Pancreas (tissue), 10 donors: ENCODE data around the gene DUOXA2. TPM values are rescaled to one million over a fixed set of nuclear protein-coding genes. Genes with fewer than 3 reads are reported as not detected.
A peak's percentile ranks its signal among the peaks of the same experiment; 100 is the strongest.

ENCODE experiments used
- ATAC-seq, 4 donors: fragments of 200-7000 bp; cut with Tn5 transposase; one replicate each; pipeline versions ENCODE4 v1.8.0 to v1.9.1; 2020; ENCODE audit warnings: mild to moderate bottlenecking in 4 of 4, moderate library complexity in 4 of 4
- DNase-seq, 6 donors: peaks; one replicate each; pipeline ENCODE4 v3.0.0-alpha.2; 2020
- FAIRE-seq: peaks from 2 replicates; lab custom pipeline; 2012; peaks lifted over from hg19 to GRCh38; lab: Jason Lieb, UNC
- H3K27ac ChIP-seq, 4 donors: fragments of 200-600 bp; sonication (generic); 1 replicate in 3 of 4; 2 replicates in 1 of 4; pipeline versions ENCODE4 v1.5.0 to v1.8.0; 2020
- H3K27me3 ChIP-seq, 4 donors: fragments of 200-600 bp; one replicate each; pipeline ENCODE4 v1.8.0; 2021
- H3K36me3 ChIP-seq, 3 donors: fragments of 200-600 bp; sonication (generic) in 1 of 3; one replicate each; pipeline versions ENCODE4 v1.5.0 to v1.8.0; 2020 to 2021
- H3K4me1 ChIP-seq, 3 donors: fragments of 200-600 bp; one replicate each; pipeline ENCODE4 v1.8.0; 2021
- H3K4me3 ChIP-seq, 4 donors: fragments of 200-600 bp; sonication (generic) in 2 of 4; one replicate each; pipeline versions ENCODE4 v1.5.0 to v1.8.0; 2020 to 2021
- H3K9me3 ChIP-seq, 4 donors: fragments of 200-600 bp; one replicate each; pipeline ENCODE4 v1.8.0; 2021
- CTCF ChIP-seq, 4 donors: fragments of 200-600 bp; sonication (generic) in 3 of 4; IDR thresholded peaks; one replicate each; pipeline versions ENCODE4 v1.5.0 to v1.8.0; 2021; ENCODE audit warnings: antibody characterized with exemption in 4 of 4
- WGBS, 2 donors: extraction: QIAGEN DNeasy Blood & Tissue Kit; methylation state at CpG; one replicate each; pipeline ENCODE4 v1.1.7; 2013; 5-methylcytosine and 5-hydroxymethylcytosine counted together
- intact Hi-C, 3 donors: fragments of 100-400 bp; cut with DNase I; formaldehyde crosslinking; loops; one replicate each; pipeline versions ENCODE4 v1.11.1 to v1.14.2; 2022
- polyA plus RNA-seq, 2 donors: library from polyadenylated mRNA; stranded (reverse); fragments of 200-250 nt; gene quantifications; one replicate each; pipeline ENCODE4 v1.2.3, GENCODE V29; 2013
- total RNA-seq, 6 donors: library from RNA; stranded (reverse); fragmentation: NEBNext Ultra II Directional in 4 of 6; extraction: Animal tissue kit (Norgen Biotek cat#: 25700) in 4 of 6; gene quantifications; one replicate each; pipeline versions ENCODE4 v1.2.1 to v1.2.4, GENCODE V29; 2021 to 2023
- donor health status: healthy with polysubstance abuse.
- donor health status: DM: no; HTN: no; CAD: no; lungs with moderate emphysema.
- donor health status: DM: no; HTN: no; CAD: no.
- donor health status: control.
- donor health status: control.
- donor health status: Bipolar disorder and iron deficiency.
- donor health status: DM: yes; HTN: yes; CAD: no.
- donor health status: DM: no; HTN: no; CAD: no.
- donor health status: DM: no; HTN: no; CAD: no.
- donor health status: DM: yes; HTN: yes; CAD: no.

DUOXA2 gene
- total and polyA plus RNA-seq, 8 donors: 0.16 to 17.0 (median 0.43) TPM; not detected in 3

- FAIRE-seq (no peak), ATAC-seq (no peak), DNase-seq (no peak)
- Histone ChIP-seq H3K27ac (no peak overlapping the region), H3K36me3 (no peaks in the 10 kb centered on the region), H3K4me3 (no peak overlapping the region), H3K4me1 (peaks cover 0 to 4% (median 4%) of the 10 kb centered on the region in 3 donors), H3K9me3 (no peaks in the 10 kb centered on the region), H3K27me3 (no peaks in the 10 kb centered on the region)
- WGBS, 2 donors: 85 to 89% methylated on average over 5 of the region's 5 CpGs
- TF ChIP-seq CTCF (IDR thresholded peaks at IDR 0.05): no peak
- intact Hi-C loops: no loop called here
Measured at GRCh38 chr15:45165536-45165935, 51.4 kb downstream of the DUOXA2 start.

- FAIRE-seq (no peak), DNase-seq (peak; percentile 83 to 95 (median 88))
- peaks cover 0 to 4% (median 4%) of the 10 kb centered on the region in 3 donors for H3K4me1 ChIP-seq
Measured at GRCh38 chr15:45166834-45167630, 52.9 kb downstream of the DUOXA2 start.

GRCh38 chr15:45167631-45168205 lies 53.6 kb downstream of the DUOXA2 start:
- H3K36me3 ChIP-seq: no peaks in the 10 kb centered on the region
- H3K27ac ChIP-seq: peak overlapping the region; percentile 81 to 96 (median 94)
- FAIRE-seq (no peak), DNase-seq (no peak), ATAC-seq (peak in 1 of 4 donors; percentile 5)
- peaks cover 0 to 4% (median 2%) of the 10 kb centered on the region in 3 donors for H3K4me1 ChIP-seq
- H3K4me3 ChIP-seq: peak overlapping the region in 3 of 4 donors; percentile 70 to 82 (median 73)
- H3K9me3 ChIP-seq: no peaks in the 10 kb centered on the region
- no peaks in the 10 kb centered on the region for H3K27me3 ChIP-seq
- no peak for TF ChIP-seq CTCF (IDR thresholded peaks at IDR 0.05)
- WGBS, 2 donors: 62 to 68% methylated on average over 9 of the region's 9 CpGs
- intact Hi-C loops: no loop called here

More at GRCh38 chr15:45166834-45167630, 52.9 kb downstream of the DUOXA2 start:
- no peaks in the 10 kb centered on the region for H3K27me3 ChIP-seq
- H3K36me3 ChIP-seq: no peaks in the 10 kb centered on the region
- intact Hi-C loops: no loop called here
- peak; percentile 84 to 89 (median 88) for ATAC-seq
- no peaks in the 10 kb centered on the region for H3K9me3 ChIP-seq
- peak; percentile 42 to 63 (median 44) for TF ChIP-seq CTCF (IDR thresholded peaks at IDR 0.05)
- H3K27ac ChIP-seq: peak overlapping the region; percentile 81 to 96 (median 94)
- peak overlapping the region; percentile 43 to 82 (median 72) for H3K4me3 ChIP-seq
- WGBS, 2 donors: 0 to 1% methylated on average over 51 to 79 of the region's 79 CpGs

Other genes with a start within 250 kb of the DUOXA2 start
- gene TERB2, start 157.6 kb upstream of the DUOXA2 start, total RNA-seq: not detected
- gene TERB2, start 157.6 kb upstream of the DUOXA2 start, polyA plus RNA-seq: not detected
- 10 to 100 TPM in 2 of 6 donors, 1 to 10 TPM in 4; 6.4 to 14.7 (median 8.9) TPM for gene SORD, start 91.1 kb upstream of the DUOXA2 start, total RNA-seq
- gene SORD, start 91.1 kb upstream of the DUOXA2 start, polyA plus RNA-seq: 1 to 10 TPM; 2.1 to 8.9 TPM
- gene DUOX2, start 154 bp upstream of the DUOXA2 start, total RNA-seq: 10 to 100 TPM in 2 of 6 donors, 1 to 10 TPM in 1, under 1 TPM in 3; 0.46 to 32.2 (median 1.0) TPM
- under 1 TPM; 0.15 to 0.35 TPM for gene DUOX2, start 154 bp upstream of the DUOXA2 start, polyA plus RNA-seq
- under 1 TPM in 3 of 6 donors, not detected in 3; 0.17 to 0.22 (median 0.19) TPM for gene DUOXA1, start 15.6 kb downstream of the DUOXA2 start, total RNA-seq
- under 1 TPM; 0.11 to 0.14 TPM for gene DUOXA1, start 15.6 kb downstream of the DUOXA2 start, polyA plus RNA-seq
- gene DUOX1, start 15.7 kb downstream of the DUOXA2 start, total RNA-seq: under 1 TPM; 0.14 to 0.97 (median 0.47) TPM
- under 1 TPM; 0.16 to 0.27 TPM for gene DUOX1, start 15.7 kb downstream of the DUOXA2 start, polyA plus RNA-seq
- gene SHF, start 73.6 kb downstream of the DUOXA2 start, total RNA-seq: 1 to 10 TPM; 1.0 to 3.7 (median 1.9) TPM
- gene SHF, start 73.6 kb downstream of the DUOXA2 start, polyA plus RNA-seq: 1 to 10 TPM; 2.3 to 3.2 TPM
- under 1 TPM in 2 of 6 donors, not detected in 4; 0.09 to 0.22 TPM for gene SLC28A2, start 137.9 kb downstream of the DUOXA2 start, total RNA-seq
- not detected for gene SLC28A2, start 137.9 kb downstream of the DUOXA2 start, polyA plus RNA-seq